HG03280 (cell line): ENCODE results near the gene SDHAF3.

Experiments used
- ATAC-seq: cut with Tn5 transposase; IDR thresholded peaks from one replicate; pipeline ENCODE4 v1.9.1; 2021; ENCODE audit warnings: mild to moderate bottlenecking, moderate library complexity; ENCODE audit not compliant: unreplicated experiment

SDHAF3 gene

DNA sequence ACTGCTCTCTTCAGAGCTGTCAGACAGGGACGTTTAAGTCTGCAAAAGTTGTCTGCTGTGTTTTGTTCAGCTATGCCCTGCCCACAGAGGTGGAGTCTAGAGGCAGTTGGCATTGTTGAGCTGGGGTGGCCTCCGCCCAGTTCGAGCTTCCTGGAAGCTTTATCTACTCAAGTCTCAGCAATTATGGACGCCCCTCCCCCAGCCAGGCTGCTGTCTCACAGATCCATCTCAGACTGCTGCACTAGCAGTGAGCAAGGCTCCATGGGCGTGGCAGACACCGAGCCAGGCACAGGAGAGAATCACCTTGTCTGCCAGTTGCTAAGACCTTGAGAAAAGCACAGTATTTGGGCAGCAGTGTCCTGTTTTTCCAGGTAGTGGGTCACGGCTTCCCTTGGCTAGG lies 98.1 kb downstream of the SDHAF3 start:
- no peak for ATAC-seq

DNA sequence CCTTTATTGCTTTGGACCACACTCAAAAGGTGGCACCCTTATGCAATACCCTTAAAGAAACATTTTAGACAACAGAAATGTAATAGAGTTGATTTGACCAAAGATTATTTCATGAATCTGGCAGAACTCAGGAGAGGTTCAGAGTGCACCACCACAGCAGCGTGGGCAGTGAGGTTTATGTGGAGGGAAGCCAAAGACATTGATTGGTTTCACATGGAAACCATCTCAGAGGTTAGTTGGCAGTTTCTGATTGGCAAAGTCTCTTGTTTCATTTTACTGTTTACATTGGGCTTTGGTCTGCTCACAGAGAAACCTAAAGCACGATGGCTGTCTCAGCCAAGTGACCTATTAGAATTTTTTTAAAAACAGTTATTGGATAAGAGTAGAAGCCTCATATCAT lies 101.3 kb downstream of the SDHAF3 start:
- no peak for ATAC-seq

DNA sequence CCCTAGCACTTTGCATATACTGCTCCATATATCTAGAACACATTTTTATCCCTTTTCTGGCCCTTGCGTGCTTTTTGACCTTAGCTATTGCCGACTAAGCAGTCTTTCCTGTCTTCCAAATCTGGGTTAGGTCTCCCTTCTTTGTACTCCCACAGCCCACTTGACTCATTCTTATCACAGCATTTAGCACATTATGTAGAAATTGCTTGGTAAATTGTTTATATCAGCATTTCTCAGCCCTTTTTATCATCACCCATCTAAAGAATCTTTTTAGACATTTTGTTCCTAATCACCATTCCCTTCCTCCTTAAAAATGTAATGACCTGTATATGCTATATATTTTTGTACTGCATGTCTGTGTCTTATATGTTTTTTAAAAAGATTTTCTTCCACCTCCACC lies 101.7 kb downstream of the SDHAF3 start:
- no peak for ATAC-seq

DNA sequence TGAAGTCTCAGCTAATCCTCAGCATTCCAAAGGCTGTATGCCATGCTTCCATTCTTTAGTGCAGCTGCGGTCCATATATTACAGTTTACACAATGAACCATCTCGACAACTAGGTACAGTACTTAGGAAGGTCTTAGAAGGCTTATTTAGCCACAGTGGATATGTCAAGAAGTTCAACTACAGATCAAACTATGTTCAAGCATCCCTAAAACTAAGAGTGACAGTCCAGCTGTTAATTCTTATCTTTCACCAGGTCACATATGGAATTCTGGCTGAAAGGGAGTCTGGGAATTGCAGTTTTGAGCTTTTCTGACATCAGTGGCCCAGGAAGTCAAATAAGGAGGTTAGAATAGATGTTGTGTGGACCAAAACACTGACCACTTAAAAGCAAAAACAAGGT lies 106.8 kb downstream of the SDHAF3 start:
- no peak for ATAC-seq

DNA sequence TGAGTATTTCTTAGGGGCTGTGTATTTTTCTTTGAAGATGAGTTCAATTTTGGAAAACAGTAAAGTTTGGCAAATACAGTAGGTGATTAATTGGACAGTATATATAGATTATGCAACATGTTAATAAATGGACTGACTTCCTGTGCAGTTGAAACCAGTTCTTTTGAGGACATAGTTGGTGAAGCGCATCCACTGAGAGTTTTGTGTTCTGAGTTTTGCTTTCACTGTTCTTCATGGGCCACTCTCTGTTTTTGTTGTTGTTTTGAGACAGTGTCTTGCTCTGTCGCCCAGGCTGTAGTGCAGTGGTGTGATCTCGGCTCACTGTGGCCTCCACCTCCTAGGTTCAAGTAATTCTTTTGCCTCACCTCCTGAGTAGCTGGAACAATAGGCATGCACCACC lies 109.0 kb downstream of the SDHAF3 start:
- ATAC-seq: no peak
